ENCODE data around the gene ANKRD12. TPM values are rescaled to one million over a fixed set of nuclear protein-coding genes. Genes with fewer than 3 reads are reported as not detected.

The ANKRD12 gene
- total and polyA plus RNA-seq, 2 donors (not counting 1 experiment from before 2014, with no cell fraction given): 8.0 to 183 TPM

GRCh38 chr18:9147440-9148202 is 11.0 kb downstream of the ANKRD12 start:
- Histone ChIP-seq H3K9ac (ENCODE audit: low read length) (no peak overlapping the region), H4K20me1 (ENCODE audit: control insufficient read depth, insufficient read depth, low read length, poor library complexity, severe bottlenecking) (peaks cover 42% of the 10 kb centered on the region), H3K27me3 (replicated peaks in 1 of 4; ENCODE audit: control extremely low read depth in 1 of 4, control insufficient read depth in 3 of 4, insufficient read depth in 4 of 4, low read length in 3 of 4) (no peaks in the 10 kb centered on the region), H3K79me2 (ENCODE audit: control insufficient read depth, insufficient read depth, low read length) (peaks cover 100% of the 10 kb centered on the region), H3K4me1 (ENCODE audit: control insufficient read depth in 2 of 2, insufficient read depth in 2 of 2, low read length in 2 of 2) (peaks cover 63 to 68% of the 10 kb centered on the region in 2 donors), H3K27ac (ENCODE audit: low read length in 2 of 2) (peak overlapping the region; percentile 35 to 48), H3K36me3 (replicated peaks in 1 of 2; ENCODE audit: control extremely low read depth in 1 of 2, control insufficient read depth in 1 of 2, extremely low read depth in 1 of 2, insufficient read depth in 2 of 2, low read length in 1 of 2) (peaks cover 0 to 4% of the 10 kb centered on the region in 2 experiments), H3K9me3 (ENCODE audit: control extremely low read depth in 1 of 3, control insufficient read depth in 2 of 3, insufficient read depth in 1 of 3, low read length in 2 of 3) (no peaks in the 10 kb centered on the region), H3K4me3 (ENCODE audit: control extremely low read depth in 1 of 5, extremely low read depth in 1 of 5, insufficient read depth in 1 of 5, low read depth in 2 of 5, low read length in 4 of 5) (no peak overlapping the region), H3K4me2 (replicated peaks; ENCODE audit: low read depth, low read length, poor library complexity, severe bottlenecking) (peak overlapping the region; percentile 43), H2AFZ (ENCODE audit: insufficient read depth, low read depth, low read length, poor library complexity, severe bottlenecking) (no peak overlapping the region)
- intact Hi-C loops (cut with micrococcal nuclease): loop anchor here (1.0 to 10.0 kb wide), 6 partner anchors 7 to 495 kb away; partner anchors contain the start of gene PPP4R1
- ChIA-PET POLR2A (interaction anchor here (2.1 kb wide), 1 partner anchor 12 kb away, joined by 5 read pairs; the partner anchor contains the start of gene ANKRD12), CTCF (interaction anchor here (0.6 to 2.5 kb wide), 12 partner anchors 8 to 81 kb away, joined by 3 to 84 read pairs (median 4); partner anchors contain the start of gene NDUFV2)
- ATAC-seq (ENCODE audit: low read depth) (peak; percentile 60), DNase-seq (peak; percentile 72)
- Mint-ChIP-seq H3K9me3 (ENCODE audit: insufficient read depth) (no peaks in the 10 kb centered on the region), H3K4me1 (peaks cover 72% of the 10 kb centered on the region), H3K27ac (peak overlapping the region; percentile 74), H3K27me3 (no peaks in the 10 kb centered on the region), H3K4me3 (peak overlapping the region; percentile 58)
- no CpG with 5 or more reads among the region's 1 CpG for WGBS (ENCODE audit: insufficient coverage)
- TF ChIP-seq, protein P1, sequence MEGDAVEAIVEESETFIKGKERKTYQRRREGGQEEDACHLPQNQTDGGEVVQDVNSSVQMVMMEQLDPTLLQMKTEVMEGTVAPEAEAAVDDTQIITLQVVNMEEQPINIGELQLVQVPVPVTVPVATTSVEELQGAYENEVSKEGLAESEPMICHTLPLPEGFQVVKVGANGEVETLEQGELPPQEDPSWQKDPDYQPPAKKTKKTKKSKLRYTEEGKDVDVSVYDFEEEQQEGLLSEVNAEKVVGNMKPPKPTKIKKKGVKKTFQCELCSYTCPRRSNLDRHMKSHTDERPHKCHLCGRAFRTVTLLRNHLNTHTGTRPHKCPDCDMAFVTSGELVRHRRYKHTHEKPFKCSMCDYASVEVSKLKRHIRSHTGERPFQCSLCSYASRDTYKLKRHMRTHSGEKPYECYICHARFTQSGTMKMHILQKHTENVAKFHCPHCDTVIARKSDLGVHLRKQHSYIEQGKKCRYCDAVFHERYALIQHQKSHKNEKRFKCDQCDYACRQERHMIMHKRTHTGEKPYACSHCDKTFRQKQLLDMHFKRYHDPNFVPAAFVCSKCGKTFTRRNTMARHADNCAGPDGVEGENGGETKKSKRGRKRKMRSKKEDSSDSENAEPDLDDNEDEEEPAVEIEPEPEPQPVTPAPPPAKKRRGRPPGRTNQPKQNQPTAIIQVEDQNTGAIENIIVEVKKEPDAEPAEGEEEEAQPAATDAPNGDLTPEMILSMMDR (IDR thresholded peaks at IDR 0.05): peak; percentile 76
- TF ChIP-seq EZH2 (IDR thresholded peaks at IDR 0.05; ENCODE audit: borderline replicate concordance, insufficient read depth, low read depth, low read length, poor library complexity, severe bottlenecking): no peak

GRCh38 chr18:9148203-9148552 is 11.6 kb downstream of the ANKRD12 start:
- Mint-ChIP-seq H3K4me3 (no peak overlapping the region), H3K9me3 (ENCODE audit: insufficient read depth) (no peaks in the 10 kb centered on the region), H3K27ac (no peak overlapping the region), H3K27me3 (no peaks in the 10 kb centered on the region), H3K4me1 (peaks cover 77% of the 10 kb centered on the region)
- Histone ChIP-seq H3K4me1 (ENCODE audit: control insufficient read depth in 2 of 2, insufficient read depth in 2 of 2, low read length in 2 of 2) (peaks cover 63 to 68% of the 10 kb centered on the region in 2 donors), H3K4me2 (replicated peaks; ENCODE audit: low read depth, low read length, poor library complexity, severe bottlenecking) (peak overlapping the region; percentile 43), H3K9me3 (ENCODE audit: control extremely low read depth in 1 of 3, control insufficient read depth in 2 of 3, insufficient read depth in 1 of 3, low read length in 2 of 3) (no peaks in the 10 kb centered on the region), H3K4me3 (ENCODE audit: control extremely low read depth in 1 of 5, extremely low read depth in 1 of 5, insufficient read depth in 1 of 5, low read depth in 2 of 5, low read length in 4 of 5) (no peak overlapping the region), H3K79me2 (ENCODE audit: control insufficient read depth, insufficient read depth, low read length) (peaks cover 100% of the 10 kb centered on the region), H2AFZ (ENCODE audit: insufficient read depth, low read depth, low read length, poor library complexity, severe bottlenecking) (no peak overlapping the region), H3K27me3 (replicated peaks in 1 of 4; ENCODE audit: control extremely low read depth in 1 of 4, control insufficient read depth in 3 of 4, insufficient read depth in 4 of 4, low read length in 3 of 4) (no peaks in the 10 kb centered on the region), H3K36me3 (replicated peaks in 1 of 2; ENCODE audit: control extremely low read depth in 1 of 2, control insufficient read depth in 1 of 2, extremely low read depth in 1 of 2, insufficient read depth in 2 of 2, low read length in 1 of 2) (peaks cover 0 to 4% of the 10 kb centered on the region in 2 experiments), H4K20me1 (ENCODE audit: control insufficient read depth, insufficient read depth, low read length, poor library complexity, severe bottlenecking) (peaks cover 46% of the 10 kb centered on the region), H3K27ac (ENCODE audit: low read length in 2 of 2) (peak overlapping the region; percentile 35 to 48), H3K9ac (ENCODE audit: low read length) (no peak overlapping the region)
- TF ChIP-seq, protein P1 (IDR thresholded peaks at IDR 0.05): no peak
- TF ChIP-seq EZH2 (IDR thresholded peaks at IDR 0.05; ENCODE audit: borderline replicate concordance, insufficient read depth, low read depth, low read length, poor library complexity, severe bottlenecking): no peak
- ChIA-PET CTCF (interaction anchor here (0.6 to 2.5 kb wide), 12 partner anchors 8 to 82 kb away, joined by 3 to 84 read pairs (median 4); partner anchors contain the start of gene NDUFV2), POLR2A (interaction anchor here (2.1 kb wide), 1 partner anchor 12 kb away, joined by 5 read pairs; the partner anchor contains the start of gene ANKRD12)
- intact Hi-C loops (cut with micrococcal nuclease): loop anchor here (1.0 to 10.0 kb wide), 6 partner anchors 8 to 496 kb away; partner anchors contain the start of gene PPP4R1
- no CpG with 5 or more reads among the region's 1 CpG for WGBS (ENCODE audit: insufficient coverage)
- no peak for DNase-seq
- ATAC-seq (ENCODE audit: low read depth): no peak

Data from B cell (primary cell).